ENCODE results near the gene COL23A1. TPM values are rescaled to one million over a fixed set of nuclear protein-coding genes. Genes with fewer than 3 reads are reported as not detected.

Gene COL23A1
- total and polyA plus RNA-seq, 2 of the 13 experiments (the other 11 are each of a cell fraction or from before 2014, with no cell fraction given): not detected

- TF ChIP-seq AKAP8 (CRISPR knock-in tag; IDR thresholded peaks at IDR 0.05) (no peak), RELA (CRISPR knock-in tag; IDR thresholded peaks at IDR 0.05) (no peak)
- TF ChIP-seq, protein P1, sequence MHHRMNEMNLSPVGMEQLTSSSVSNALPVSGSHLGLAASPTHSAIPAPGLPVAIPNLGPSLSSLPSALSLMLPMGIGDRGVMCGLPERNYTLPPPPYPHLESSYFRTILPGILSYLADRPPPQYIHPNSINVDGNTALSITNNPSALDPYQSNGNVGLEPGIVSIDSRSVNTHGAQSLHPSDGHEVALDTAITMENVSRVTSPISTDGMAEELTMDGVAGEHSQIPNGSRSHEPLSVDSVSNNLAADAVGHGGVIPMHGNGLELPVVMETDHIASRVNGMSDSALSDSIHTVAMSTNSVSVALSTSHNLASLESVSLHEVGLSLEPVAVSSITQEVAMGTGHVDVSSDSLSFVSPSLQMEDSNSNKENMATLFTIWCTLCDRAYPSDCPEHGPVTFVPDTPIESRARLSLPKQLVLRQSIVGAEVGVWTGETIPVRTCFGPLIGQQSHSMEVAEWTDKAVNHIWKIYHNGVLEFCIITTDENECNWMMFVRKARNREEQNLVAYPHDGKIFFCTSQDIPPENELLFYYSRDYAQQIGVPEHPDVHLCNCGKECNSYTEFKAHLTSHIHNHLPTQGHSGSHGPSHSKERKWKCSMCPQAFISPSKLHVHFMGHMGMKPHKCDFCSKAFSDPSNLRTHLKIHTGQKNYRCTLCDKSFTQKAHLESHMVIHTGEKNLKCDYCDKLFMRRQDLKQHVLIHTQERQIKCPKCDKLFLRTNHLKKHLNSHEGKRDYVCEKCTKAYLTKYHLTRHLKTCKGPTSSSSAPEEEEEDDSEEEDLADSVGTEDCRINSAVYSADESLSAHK (CRISPR knock-in tag; IDR thresholded peaks at IDR 0.05; ENCODE audit: borderline replicate concordance): no peak
Measured at GRCh38 chr5:178324481-178325310, 265.5 kb downstream of the COL23A1 start (continued).

DNA sequence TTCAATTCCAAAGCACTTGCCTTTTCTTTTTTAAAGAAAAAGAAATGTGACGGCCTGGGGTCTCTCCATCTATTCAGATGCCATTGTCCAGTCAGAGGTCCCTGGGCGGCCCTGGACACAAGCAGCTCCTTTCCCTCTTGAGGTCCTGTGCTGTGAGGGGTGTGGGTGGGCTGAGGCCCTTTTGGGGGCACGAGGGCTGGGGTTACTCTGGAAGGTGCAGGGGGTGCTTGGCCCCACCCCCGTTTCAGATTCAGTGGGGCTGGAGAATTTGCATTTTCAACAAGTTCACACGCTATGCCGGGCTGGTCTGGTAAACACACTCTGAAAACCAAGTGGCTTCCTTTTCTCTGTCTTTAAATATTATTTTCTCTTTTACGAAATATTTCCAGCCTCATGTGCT lies 266.2 kb downstream of the COL23A1 start:
- H3K4me1 ChIP-seq (ENCODE audit: insufficient read depth, low read length): no peaks in the 10 kb centered on the region
- CTCF ChIA-PET (ENCODE audit: low intra/inter-chr PET ratio, low total read pairs): no interaction called here
- FAIRE-seq (no peak), ATAC-seq (no peak), DNase-seq (ENCODE audit: low spot score) (no peak)
- 17% methylated on average over 5 of the region's 7 CpGs for WGBS (ENCODE audit: low lambda C conversion rate)
- H3K27ac ChIP-seq (ENCODE audit: extremely low read length, insufficient read depth, low read length): no peak overlapping the region
- in situ Hi-C loops (cut with HindIII; ENCODE audit: extremely low pct_ligation_motif_present, low pct_unique_long_range_greater_than_20kb) (no loop called here), intact Hi-C loops (cut with micrococcal nuclease; ENCODE audit: unreplicated experiment) (no loop called here)
- no peak overlapping the region for H2AFZ ChIP-seq (ENCODE audit: low read length)
- TF ChIP-seq TFAP4 (IDR thresholded peaks at IDR 0.05; ENCODE audit: borderline replicate concordance, low read depth) (no peak), ZNF737 (CRISPR knock-in tag; IDR thresholded peaks at IDR 0.05; ENCODE audit: borderline replicate concordance) (no peak), ZNF879 (CRISPR knock-in tag; IDR thresholded peaks at IDR 0.05) (no peak)
- no peaks in the 10 kb centered on the region for H4K20me1 ChIP-seq (ENCODE audit: insufficient read depth, low read length)
- H3K4me2 ChIP-seq (ENCODE audit: low read depth, low read length): no peak overlapping the region
- no peaks in the 10 kb centered on the region for H3K79me2 ChIP-seq (ENCODE audit: insufficient read depth, low read length)
- no peaks in the 10 kb centered on the region for H3K36me3 ChIP-seq (replicated peaks in 1 of 2; ENCODE audit: control insufficient read depth in 1 of 2, insufficient read depth in 2 of 2, low read length in 2 of 2)
- POLR2A ChIA-PET: no interaction called here
- no peaks in the 10 kb centered on the region for H3K9me3 ChIP-seq (ENCODE audit: low read length)
- H3K9ac ChIP-seq (ENCODE audit: insufficient read depth, low read depth, low read length): no peak overlapping the region
- no peak overlapping the region for H3K4me3 ChIP-seq (replicated peaks in 1 of 3; ENCODE audit: insufficient read depth in 1 of 3, low read depth in 2 of 3, low read length in 3 of 3)
- BruUV-seq (replicated peaks): no TSS peak
- peaks cover 3 to 30% of the 10 kb centered on the region in 2 experiments for H3K27me3 ChIP-seq (ENCODE audit: control insufficient read depth in 1 of 2, insufficient read depth in 2 of 2, low read length in 2 of 2)
